Activated B cell treated with CpG ODN at 0.5 μM for 24 hours (primary cell): ENCODE results near the gene MDM1. TPM values are rescaled to one million over a fixed set of nuclear protein-coding genes. Genes with fewer than 3 reads are reported as not detected.

Source experiments
- ATAC-seq: fragments of 200-7000 bp; cut with Tn5 transposase; one replicate; pipeline ENCODE4 v1.10.0; 2021; ENCODE audit warnings: low read depth, mild to moderate bottlenecking, moderate library complexity
- CTCF ChIA-PET: fragments of 350-600 bp; sonication (Branson Sonifier 250); formaldehyde crosslinking; loops from one replicate; lab custom pipeline; 2021; ENCODE audit warnings: antibody characterized with exemption; lab: Charles Lee
- POLR2A ChIA-PET: fragments of 350-600 bp; sonication (Branson Sonifier 250); formaldehyde crosslinking; loops from one replicate; lab custom pipeline; 2021; ENCODE audit warnings: antibody characterized with exemption; lab: Charles Lee
- DNase-seq: peaks from one replicate; pipeline ENCODE4 v3.0.0; 2022
- H3K27ac Mint-ChIP-seq: one replicate; pipeline ENCODE4 v1.8.0; 2020; ENCODE audit warnings: mixed read lengths
- H3K27me3 Mint-ChIP-seq: one replicate; pipeline ENCODE4 v1.8.0; 2021; ENCODE audit warnings: mixed read lengths
- H3K36me3 Mint-ChIP-seq: one replicate; pipeline ENCODE4 v1.8.0; 2021; ENCODE audit warnings: low read depth, mixed read lengths
- H3K4me1 Mint-ChIP-seq: one replicate; pipeline ENCODE4 v1.8.0; 2021; ENCODE audit warnings: mixed read lengths
- H3K4me3 Mint-ChIP-seq: one replicate; pipeline ENCODE4 v1.8.0; 2020; ENCODE audit warnings: mild to moderate bottlenecking, mixed read lengths
- H3K9me3 Mint-ChIP-seq: one replicate; pipeline ENCODE4 v1.8.0; 2020; ENCODE audit warnings: mixed read lengths
- CTCF ChIP-seq: fragments of 200-600 bp; IDR thresholded peaks from one replicate; pipeline ENCODE4 v1.8.0; 2022; ENCODE audit warnings: antibody characterized with exemption, mild to moderate bottlenecking
- intact Hi-C: fragments of 100-400 bp; cut with micrococcal nuclease; formaldehyde crosslinking; loops from one replicate; pipeline ENCODE4 v1.15.1; 2024
- total RNA-seq: library from RNA; stranded (reverse); gene quantifications from 2 replicates; pipeline ENCODE4 v1.2.3, GENCODE V29; 2022

The MDM1 gene
- total RNA-seq, 1 donor from 2014 or later, result 25.9 TPM

- H3K9me3 Mint-ChIP-seq, result no peaks in the 10 kb centered on the region
- H3K4me1 Mint-ChIP-seq, result no peaks in the 10 kb centered on the region
- H3K36me3 Mint-ChIP-seq, result no peaks in the 10 kb centered on the region
- peaks cover 12% of the 10 kb centered on the region for H3K27me3 Mint-ChIP-seq
- TF ChIP-seq CTCF, result no peak
- POLR2A ChIA-PET, result no interaction called here
- CTCF ChIA-PET, result no interaction called here
- H3K4me3 Mint-ChIP-seq, result no peak overlapping the region
- H3K27ac Mint-ChIP-seq, result no peak overlapping the region
- intact Hi-C loops, result no loop called here
- DNase-seq (no peak), ATAC-seq (no peak)
Observed at GRCh38 chr12:68264158-68264855, 67.9 kb downstream of the MDM1 start.

- no peaks in the 10 kb centered on the region for H3K4me1 Mint-ChIP-seq
- intact Hi-C loops, result no loop called here
- no peaks in the 10 kb centered on the region for H3K36me3 Mint-ChIP-seq
- no peak overlapping the region for H3K4me3 Mint-ChIP-seq
- ATAC-seq (no peak), DNase-seq (no peak)
- ChIA-PET POLR2A (no interaction called here), CTCF (no interaction called here)
- H3K27me3 Mint-ChIP-seq, result peaks cover 16% of the 10 kb centered on the region
- H3K27ac Mint-ChIP-seq, result no peak overlapping the region
- TF ChIP-seq CTCF, result no peak
- H3K9me3 Mint-ChIP-seq, result no peaks in the 10 kb centered on the region
Observed at GRCh38 chr12:68263366-68263765, 68.8 kb downstream of the MDM1 start.

GRCh38 chr12:68261896-68262295 is 70.3 kb downstream of the MDM1 start:
- Mint-ChIP-seq H3K27ac (no peak overlapping the region), H3K9me3 (no peaks in the 10 kb centered on the region), H3K4me3 (no peak overlapping the region), H3K36me3 (no peaks in the 10 kb centered on the region), H3K27me3 (peaks cover 16% of the 10 kb centered on the region), H3K4me1 (no peaks in the 10 kb centered on the region)
- ChIA-PET POLR2A (no interaction called here), CTCF (no interaction called here)
- intact Hi-C loops, result no loop called here
- ATAC-seq, result no peak
- no peak for DNase-seq
- TF ChIP-seq CTCF, result no peak

- Mint-ChIP-seq H3K27me3 (peaks cover 16% of the 10 kb centered on the region), H3K9me3 (no peaks in the 10 kb centered on the region), H3K4me1 (no peaks in the 10 kb centered on the region), H3K4me3 (no peak overlapping the region), H3K27ac (no peak overlapping the region), H3K36me3 (no peaks in the 10 kb centered on the region)
- ChIA-PET CTCF (no interaction called here), POLR2A (no interaction called here)
- intact Hi-C loops, result no loop called here
- ATAC-seq, result no peak
- DNase-seq, result no peak
- TF ChIP-seq CTCF, result no peak
Observed at GRCh38 chr12:68260153-68260552, 72.0 kb downstream of the MDM1 start.

GRCh38 chr12:68259318-68259940 is 72.7 kb downstream of the MDM1 start:
- no peak for TF ChIP-seq CTCF
- intact Hi-C loops, result no loop called here
- no peaks in the 10 kb centered on the region for H3K9me3 Mint-ChIP-seq
- peaks cover 16% of the 10 kb centered on the region for H3K27me3 Mint-ChIP-seq
- ATAC-seq (no peak), DNase-seq (no peak)
- H3K27ac Mint-ChIP-seq, result no peak overlapping the region
- H3K4me3 Mint-ChIP-seq, result no peak overlapping the region
- ChIA-PET CTCF (no interaction called here), POLR2A (no interaction called here)
- no peaks in the 10 kb centered on the region for H3K4me1 Mint-ChIP-seq
- H3K36me3 Mint-ChIP-seq, result no peaks in the 10 kb centered on the region
